ENCODE data around the gene SMIM11.
"Not testable (repeated sequence)": the region's sequence is repeated elsewhere in the genome, so short reads cannot be mapped to it uniquely, and the experiment has no call there.

Gene SMIM11

DNA sequence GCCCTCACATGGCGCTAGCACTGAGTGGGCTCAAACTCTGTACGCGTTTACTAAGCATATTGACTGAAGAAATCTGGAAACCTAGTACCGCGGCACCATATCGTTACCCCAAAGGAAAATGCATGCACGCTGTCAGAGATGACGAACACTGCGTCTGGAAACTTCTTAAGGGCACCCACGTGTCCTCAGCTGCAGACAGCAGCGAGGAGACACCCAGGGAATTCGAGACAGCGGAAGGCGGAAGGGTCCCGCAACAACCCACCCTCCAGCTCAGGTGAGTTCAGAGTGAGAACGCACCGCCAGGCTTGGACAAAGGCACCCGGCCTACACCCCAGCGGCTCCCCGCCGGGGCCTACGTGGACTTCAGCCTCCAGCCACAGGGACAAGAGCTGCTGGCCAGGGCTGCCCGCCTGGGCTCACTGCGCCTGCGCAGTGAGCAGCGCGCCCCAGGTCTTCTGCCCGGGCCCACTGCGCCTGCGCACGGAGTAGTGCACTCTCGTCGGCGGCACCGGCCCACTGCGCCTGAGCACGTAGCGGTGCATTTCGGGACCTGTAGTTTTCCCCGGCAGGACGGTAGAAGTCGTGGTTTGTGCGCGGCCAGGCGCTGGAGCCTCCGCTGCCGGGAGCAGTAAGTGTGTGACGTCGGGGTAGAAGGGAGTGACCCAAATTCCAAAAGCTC, at the start of gene SMIM11:
Gene SMIM11, plus strand, starts transcription at position 568 of the 679 bp plus-strand sequence. CDS start 3,998 bp downstream, outside the sequence.
- not testable (repeated sequence) for DNase-seq

GRCh38 chr21:34330055-34330454, 45.3 kb upstream of the SMIM11 start:
- DNase-seq = no peak

GRCh38 chr21:34331726-34332125, 43.6 kb upstream of the SMIM11 start:
- DNase-seq = no peak

GRCh38 chr21:34332347-34332746, 43.0 kb upstream of the SMIM11 start:
- no peak for DNase-seq

DNA sequence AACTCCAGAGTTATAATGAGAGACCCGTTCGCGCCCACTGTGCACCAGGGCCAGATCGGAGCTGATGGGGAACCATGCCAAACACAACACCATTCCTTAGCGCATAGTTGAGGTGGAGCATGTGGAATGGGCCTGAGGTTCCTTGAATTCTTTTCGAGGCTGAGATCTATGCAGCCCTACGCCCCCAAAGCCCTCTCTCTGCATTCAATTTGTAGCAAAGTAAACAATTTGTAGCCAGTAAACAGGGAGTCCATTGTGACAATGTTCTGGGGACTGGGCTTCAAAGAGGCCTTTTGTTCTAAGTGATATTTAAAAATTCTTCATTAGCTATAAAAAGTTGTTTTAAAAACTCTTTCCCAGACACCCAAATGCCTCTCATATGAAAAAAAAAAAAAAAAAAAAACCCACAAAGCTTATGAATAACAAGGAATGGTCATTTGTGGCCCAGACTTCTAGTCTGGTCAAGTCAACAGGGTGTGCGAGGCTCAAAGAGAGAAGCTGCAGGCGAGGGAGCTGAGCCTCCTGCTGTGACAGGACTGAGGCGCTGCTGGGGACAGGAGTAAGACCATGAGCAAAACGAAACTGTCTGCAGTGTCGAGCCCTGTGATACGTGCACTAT, 42.1 kb upstream of the SMIM11 start:
- no peak for DNase-seq

DNA sequence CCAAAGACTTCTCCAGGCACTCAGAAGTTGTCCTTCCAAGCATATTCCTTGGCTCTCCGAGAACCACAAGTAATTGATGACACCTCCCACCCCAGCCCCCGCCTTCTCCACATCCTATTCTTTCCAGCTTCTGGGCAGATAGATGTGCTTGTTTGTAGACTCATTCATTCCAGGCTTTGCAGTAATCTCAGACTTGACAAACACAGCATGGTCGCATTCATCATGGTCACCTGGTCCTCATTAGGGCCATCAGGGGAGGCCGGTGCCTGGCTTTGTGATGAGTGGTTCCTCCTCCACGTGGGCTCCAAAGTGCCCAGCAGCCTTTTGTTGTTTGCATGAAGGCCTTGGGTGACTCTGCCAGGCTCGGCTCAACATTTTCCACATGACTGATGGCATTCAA, 40.0 kb upstream of the SMIM11 start:
- DNase-seq = no peak

DNA sequence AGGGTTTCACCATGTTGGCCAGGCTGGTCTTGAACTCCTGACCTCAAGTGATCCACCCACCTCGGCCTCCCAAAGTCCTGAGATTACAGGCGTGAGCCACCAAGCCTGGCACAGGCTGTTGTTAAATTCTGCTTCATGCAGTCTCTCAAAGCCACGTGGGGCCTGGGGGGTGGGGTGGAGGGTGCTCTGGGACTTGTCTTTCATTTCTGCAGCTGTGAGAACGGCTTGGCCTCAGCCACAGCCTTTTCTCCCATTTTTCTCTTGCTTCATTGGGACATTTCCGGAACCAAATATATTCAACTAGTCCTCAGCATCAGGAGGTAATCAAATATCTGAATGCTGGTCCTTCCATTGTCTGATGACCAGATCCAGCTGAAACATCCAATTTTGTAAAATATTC, 39.1 kb upstream of the SMIM11 start:
- no peak for DNase-seq

DNA sequence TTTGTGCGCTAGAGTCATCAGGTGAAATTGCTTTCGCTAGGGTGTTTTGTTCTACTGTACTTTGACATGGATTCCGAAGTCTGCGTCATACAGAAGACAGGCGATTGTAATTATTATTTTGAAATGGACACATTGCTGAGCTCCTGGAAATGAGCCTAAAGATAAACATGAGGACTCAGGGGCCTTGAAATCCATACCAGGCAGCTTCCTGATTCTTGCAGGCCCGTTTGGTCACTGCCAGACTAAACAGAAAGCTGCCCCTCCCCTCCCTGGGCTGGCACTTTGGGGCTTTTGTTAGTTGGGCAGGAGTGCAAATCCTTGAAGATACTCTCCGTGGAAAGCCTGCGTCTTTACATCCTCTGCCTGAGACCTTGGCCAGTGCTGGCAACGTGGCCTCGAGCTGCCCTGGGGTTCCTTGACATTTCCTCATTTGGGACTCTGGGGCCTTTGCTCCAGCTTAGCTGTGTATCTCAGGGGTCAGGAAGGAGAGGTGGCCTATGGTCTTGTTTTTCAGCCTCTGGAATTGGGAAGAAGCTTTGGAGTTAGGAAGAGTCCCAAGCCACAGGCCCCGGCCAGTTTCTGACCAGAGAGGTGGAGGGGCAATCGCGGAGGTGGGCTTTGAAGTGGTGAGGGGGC, 38.4 kb upstream of the SMIM11 start:
- DNase-seq = no peak

GRCh38 chr21:34337741-34338140, 37.6 kb upstream of the SMIM11 start:
- no peak for DNase-seq

GRCh38 chr21:34338226-34338625, 37.1 kb upstream of the SMIM11 start:
- no peak for DNase-seq

DNA sequence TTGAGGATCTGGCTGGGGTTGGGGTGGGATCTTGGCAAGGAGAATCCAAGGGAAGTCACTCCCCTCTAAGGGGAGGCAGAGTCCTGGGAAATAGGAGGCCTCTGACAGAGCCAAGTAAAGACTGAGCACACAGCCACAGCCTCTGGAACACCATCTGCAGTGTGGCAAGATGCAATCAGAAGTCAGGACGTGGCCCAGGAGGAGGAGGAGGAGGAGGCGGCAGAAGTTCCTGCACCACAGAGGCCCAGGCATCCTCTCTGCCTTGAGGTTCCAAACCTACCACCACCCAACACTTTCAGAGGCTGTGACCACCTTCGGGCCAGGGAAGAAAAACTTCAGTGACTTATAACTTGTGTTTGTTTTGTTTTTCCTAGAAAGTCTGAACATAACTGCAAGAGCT, 35.2 kb upstream of the SMIM11 start:
- no peak for DNase-seq

- no peak for DNase-seq
These were observed 32.8 kb upstream of the SMIM11 start for GRCh38 chr21:34342476-34342875.

- DNase-seq = no peak
These were observed 32.0 kb upstream of the SMIM11 start for GRCh38 chr21:34343347-34343746.

DNA sequence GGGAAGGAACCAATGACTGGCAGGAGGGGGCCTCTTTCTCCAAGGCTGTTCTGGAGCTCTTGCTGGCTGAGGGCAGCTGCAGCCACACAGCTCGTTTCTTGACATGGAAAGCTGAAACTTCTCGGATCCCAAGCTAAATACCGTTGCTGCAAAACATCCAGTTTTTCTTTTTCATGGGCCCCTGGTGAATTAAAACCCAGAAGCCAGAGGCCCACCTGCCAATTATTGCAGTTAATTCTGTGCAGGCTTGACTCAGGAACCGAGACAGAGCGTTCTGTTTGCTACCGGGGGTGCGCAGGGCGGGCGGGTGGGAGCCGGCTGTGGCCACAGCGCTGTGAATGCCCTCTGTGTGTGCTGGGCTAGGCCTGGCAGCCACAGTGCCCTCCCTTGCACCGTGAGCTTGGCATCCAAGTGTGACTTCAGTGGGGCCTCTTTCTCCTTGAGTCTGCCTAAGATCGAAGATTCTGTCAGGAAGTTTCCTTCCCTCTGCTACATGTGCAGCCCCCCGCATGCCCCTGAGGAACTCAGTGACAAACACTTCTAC, 31.4 kb upstream of the SMIM11 start:
- DNase-seq = no peak

GRCh38 chr21:34344584-34344983, 30.7 kb upstream of the SMIM11 start:
- no peak for DNase-seq

- no peak for DNase-seq
These were observed 30.0 kb upstream of the SMIM11 start for GRCh38 chr21:34345091-34345871.

DNA sequence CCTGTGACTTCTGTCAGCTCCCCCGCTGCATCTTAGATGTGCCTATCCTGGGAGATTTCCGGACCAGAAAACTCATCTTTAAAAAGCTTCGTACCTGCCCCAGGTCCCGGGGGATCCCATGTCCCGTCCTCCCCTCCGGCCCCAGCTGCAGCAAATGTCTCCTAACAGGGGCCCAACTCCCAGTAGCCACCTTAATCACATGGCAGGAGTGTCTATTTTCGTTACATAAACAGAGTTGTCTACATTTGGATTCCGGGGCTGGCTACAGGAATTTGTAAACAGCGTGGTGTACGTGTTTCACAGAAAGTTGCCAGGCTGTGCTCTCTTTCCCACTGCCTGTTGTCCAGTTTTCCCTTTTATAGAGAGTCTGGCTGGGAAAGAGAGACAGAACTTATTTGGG, 29.4 kb upstream of the SMIM11 start:
- no peak for DNase-seq

GRCh38 chr21:34348890-34349519, 26.3 kb upstream of the SMIM11 start:
- DNase-seq = no peak

- DNase-seq = peak; percentile 30
These were observed 23.5 kb upstream of the SMIM11 start for GRCh38 chr21:34351786-34352241.

GRCh38 chr21:34352556-34352955, 22.8 kb upstream of the SMIM11 start:
- DNase-seq = no peak

DNA sequence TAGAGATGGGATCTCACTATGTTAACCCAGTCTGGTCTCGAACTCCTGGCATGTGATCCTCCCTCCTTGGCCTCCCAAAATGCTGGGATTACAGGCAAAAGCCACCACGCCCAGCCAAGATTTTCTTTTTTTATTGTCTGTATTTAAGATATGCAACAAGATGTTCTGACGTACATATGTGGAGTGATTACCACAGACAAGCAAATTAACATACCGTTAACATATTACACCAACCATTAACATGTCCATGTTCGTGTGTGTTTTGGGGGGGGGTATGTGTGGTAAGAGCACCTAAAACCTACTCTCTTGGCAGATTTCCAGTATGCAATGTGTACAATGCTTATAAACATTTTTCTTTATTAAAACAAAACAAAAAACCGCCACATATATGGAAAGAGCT, 22.1 kb upstream of the SMIM11 start:
- no peak for DNase-seq

DNA sequence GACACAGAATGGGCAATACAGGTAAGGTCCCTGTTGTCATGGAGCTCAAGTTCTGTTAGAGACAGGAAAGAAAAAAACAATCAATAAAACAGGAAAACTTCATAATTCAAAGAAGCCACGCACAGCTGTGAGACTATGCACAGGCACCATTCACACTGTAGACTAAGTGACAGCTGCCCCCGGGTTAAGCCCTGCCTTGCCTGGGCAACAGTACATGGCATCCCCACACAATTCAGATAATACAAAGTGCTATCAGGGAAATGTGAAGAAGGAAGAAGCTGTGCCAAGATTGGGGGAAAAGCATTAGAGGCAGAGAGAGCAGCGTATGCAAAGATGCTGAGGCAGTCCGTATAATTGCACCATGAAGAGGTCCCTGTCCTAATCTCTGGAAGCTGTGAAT, 20.5 kb upstream of the SMIM11 start:
- DNase-seq = no peak

- DNase-seq = no peak
These were observed 19.7 kb upstream of the SMIM11 start for GRCh38 chr21:34355570-34355969.

All from NCI-H510A (cell line).